ENCODE results near the gene TPST2.

The TPST2 gene

DNA sequence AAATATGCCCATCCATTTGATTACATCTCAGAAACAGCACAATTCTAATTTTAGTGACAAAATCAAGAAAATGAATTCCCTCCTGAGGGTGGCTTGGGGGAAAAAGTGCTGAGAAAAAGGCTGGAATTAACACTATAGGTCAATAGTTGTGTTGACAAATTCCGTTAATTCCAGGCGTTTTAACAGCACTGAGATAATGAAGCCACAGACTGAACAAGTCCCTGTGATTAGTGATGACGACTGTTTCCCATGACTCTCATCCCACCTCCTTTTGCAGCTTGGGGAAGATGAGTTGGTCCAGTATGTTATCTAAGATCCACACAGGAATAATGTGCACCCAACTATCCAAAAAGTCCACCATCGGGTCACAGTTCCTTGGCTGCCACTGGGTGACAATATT, 93.5 kb downstream of the TPST2 start:
- DNase-seq (ENCODE audit: low read depth in 2 of 2), result no peak

GRCh38 chr22:26494506-26494905, 95.4 kb downstream of the TPST2 start:
- no peak for DNase-seq (ENCODE audit: low read depth in 2 of 2)

GRCh38 chr22:26492220-26492619, 97.7 kb downstream of the TPST2 start:
- DNase-seq (ENCODE audit: low read depth in 2 of 2), result no peak

DNA sequence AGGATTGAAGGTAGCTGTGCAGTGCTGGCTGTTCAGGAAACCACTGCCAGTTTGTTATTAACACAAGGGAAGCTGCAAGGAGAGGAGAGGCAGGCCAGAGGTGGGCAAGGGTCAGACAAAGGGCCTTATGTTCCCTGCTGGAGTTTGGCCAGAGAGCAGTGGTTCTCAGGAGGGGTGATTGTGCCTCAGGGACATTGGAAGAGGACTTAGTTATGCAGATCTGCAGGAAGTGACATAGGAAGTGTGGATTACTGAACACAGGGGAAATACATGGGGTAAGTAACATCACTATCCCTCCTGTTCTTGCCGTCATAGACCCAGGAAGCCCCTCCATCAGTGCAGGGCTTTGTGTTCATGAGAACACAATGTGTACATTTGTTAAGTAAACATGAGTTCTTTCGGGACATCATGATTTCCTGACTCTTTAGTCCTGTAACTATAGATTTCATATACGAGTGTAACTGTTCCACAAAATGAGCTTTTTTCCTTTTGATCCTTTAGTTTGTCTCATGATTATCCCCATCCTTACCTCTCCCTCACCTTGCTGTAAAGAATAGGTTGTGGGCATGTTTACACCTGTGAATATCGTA, 100.4 kb downstream of the TPST2 start:
- no peak for DNase-seq (ENCODE audit: low read depth in 2 of 2)

DNA sequence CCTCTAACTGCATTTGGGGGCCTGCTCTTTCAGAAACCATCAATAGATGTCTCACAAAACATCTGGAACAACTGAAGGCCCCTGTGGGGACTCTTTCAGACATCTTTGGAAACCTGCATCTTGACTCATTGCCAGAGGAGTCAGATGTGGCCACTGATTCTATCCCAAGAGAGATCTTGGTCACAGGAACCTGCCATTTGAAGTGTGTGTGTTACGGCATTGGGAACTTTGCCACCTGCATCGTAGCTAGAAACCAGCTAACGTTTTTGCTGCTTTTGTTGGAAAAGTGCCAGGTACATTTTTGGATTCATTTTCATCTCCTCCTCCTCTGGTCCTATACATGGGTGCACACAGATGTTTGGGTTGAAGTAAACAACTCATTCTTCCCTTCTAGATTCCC, 101.9 kb downstream of the TPST2 start:
- DNase-seq (ENCODE audit: low read depth in 2 of 2), result no peak

GRCh38 chr22:26486394-26486793, 103.5 kb downstream of the TPST2 start:
- no peak for DNase-seq (ENCODE audit: low read depth in 2 of 2)

- DNase-seq (ENCODE audit: low read depth in 2 of 2), result no peak
Observed at GRCh38 chr22:26485806-26486390, 104.0 kb downstream of the TPST2 start.

DNA sequence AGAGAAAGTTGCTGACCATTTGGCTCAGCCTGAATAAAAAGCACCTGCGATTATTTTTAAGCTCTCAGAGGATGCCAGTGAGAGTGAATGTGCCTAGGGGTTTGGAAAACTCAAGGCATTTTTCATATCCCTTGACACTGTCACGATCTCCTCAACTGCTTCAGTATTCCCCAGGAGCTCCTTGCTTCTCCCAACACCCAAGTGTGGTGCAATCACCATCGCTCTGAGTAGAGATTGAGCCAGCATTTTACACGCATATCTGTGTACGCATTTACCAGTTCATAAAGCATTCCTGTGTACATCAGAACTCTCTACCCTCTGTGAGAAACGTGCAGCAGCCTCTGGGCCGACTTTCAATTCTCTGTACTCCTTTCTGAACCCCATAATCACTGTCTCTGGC, 104.9 kb downstream of the TPST2 start:
- no peak for DNase-seq (ENCODE audit: low read depth in 2 of 2)

GRCh38 chr22:26484360-26484706, 105.6 kb downstream of the TPST2 start:
- DNase-seq (ENCODE audit: low read depth in 2 of 2), result no peak

DNA sequence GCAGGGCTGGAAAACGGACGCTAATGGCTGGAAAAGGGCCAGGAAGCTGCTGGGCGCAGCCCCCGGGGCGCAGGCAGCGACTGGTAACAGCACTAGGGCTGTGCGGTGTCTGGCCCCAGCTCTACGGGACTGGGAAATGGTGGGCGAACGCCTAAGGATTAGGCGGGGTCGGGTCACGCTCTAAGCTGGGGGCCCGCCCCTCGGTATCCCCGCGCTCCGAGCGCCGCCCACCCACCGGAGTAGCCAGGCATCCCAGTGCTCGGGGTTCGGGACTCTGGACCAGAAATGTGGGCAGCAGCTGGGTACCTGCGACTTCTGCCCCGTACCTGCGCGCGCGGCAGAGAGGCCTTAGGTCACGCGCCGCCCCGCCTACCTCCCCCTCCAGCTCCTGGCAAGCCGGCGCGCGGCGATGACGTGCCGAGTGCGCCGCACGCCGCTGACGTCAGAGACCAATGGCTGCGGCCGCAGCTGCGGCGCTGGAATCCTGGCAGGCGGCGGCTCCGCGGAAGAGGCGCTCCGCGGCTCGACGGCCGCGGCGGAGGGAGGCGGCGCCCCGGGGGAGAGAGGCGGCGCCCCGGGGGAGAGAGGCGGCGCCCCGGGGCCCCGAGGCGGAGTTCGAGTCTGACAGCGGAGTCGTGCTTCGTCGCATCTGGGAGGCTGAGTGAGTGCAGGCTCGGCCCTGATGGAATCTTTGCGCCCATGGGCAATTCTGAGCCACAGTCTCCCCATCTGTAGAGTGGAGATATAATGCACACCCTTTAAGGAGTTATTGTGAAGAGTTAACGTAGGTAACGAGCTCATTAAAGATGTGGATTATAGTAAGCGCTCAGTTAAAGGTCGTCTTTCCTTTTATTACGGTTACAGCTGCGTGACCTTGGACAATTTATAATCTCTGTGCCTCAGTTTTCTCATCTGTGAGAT, 106.2 kb downstream of the TPST2 start, which contains the start of the genes HPS4 and SRRD:
TSS of gene HPS4 (minus strand) at position 345 of the 921 bp plus-strand sequence. CDS start 2,021 bp downstream, outside the sequence.
TSS of gene SRRD (plus strand) at position 439 of the 921 bp plus-strand sequence. CDS start at position 453, 14 bp downstream.
- DNase-seq (ENCODE audit: low read depth in 2 of 2), result peak; percentile 87 to 90

DNA sequence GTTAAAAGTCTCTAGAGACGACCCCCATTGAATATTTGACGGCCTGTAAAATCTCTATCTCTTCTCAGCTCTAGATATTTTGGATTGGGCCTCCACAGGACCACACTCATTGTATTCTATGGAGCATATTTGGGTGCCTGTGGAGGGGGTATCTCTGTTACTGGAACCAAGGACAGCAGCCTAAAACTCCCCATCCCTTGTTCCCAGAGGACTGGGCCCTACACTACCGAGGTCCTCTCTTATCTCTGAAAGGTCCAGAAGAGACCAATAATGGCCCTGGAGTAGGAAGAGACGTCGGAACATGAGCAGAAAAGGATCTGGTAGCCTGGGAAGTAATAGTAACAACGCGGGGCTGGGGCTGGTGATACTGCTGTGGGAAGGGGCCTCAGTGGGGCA, 106.9 kb downstream of the TPST2 start:
- no peak for DNase-seq (ENCODE audit: low read depth in 2 of 2)

DNA sequence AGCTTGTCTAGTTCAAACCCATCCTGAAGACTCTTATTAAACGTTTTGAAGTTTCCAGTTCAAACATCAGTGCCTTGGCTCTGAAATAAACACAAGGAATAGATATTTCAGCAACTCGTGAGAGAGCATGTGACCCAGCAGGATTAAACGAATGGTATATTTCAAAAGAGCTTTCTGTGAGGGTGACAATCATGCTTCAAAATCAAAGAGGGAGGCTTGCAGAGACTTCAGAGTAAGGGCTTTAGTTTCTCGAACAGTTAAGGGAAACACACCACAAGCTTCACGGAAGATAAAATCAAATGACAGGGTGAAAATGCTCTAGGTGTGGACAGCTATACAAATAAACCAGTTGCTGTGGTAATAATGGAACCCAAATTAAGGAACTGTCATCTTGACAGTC, 107.8 kb downstream of the TPST2 start:
- no peak for DNase-seq (ENCODE audit: low read depth in 2 of 2)

DNA sequence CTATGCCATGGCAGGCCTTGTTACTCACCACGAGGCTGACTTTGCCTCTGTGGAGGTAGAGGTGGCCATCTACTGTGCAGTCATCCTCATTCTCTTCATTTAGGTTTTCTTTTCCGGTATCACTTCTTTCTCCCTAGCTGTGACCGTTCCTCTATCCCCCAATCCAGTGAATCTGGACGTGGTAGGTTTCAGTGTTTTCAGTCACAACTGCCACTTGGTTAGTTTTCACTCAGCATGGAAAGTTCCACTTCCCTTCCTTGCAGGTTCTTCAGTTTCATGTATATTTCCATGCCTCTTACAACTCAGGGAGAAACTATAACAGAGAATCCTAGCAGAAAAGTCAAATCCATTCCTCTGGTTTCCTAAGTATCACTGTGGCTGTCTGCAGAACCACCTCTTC, 108.2 kb downstream of the TPST2 start:
- DNase-seq (ENCODE audit: low read depth in 2 of 2), result no peak

DNA sequence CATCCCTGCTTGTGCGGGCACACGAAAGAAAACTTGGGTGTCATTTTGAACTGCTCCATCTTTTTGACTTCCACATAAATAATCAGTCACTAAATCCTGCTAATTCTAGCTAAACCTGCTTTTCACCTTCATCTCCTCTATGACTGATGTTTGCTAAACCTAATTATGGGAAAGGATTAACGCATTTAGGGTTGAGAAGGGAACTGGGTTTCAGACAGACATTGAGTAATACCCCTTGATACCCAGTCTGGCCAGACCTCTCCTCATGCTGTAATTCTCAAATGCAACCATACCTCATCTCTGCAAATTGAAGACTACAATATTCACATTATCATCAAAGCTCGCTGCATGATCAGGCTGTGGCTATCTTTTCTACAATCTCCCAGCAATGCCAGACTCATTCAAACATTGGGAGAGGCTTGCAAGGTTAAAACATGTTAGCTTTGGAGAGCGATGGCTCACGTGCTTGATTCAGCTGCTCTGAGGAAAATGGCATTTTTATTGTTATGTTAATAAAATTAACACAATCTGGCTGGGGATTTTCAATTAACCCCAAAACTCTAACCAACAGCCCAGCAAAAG, 108.7 kb downstream of the TPST2 start:
- DNase-seq (ENCODE audit: low read depth in 2 of 2), result no peak

GRCh38 chr22:26480611-26480932, 109.4 kb downstream of the TPST2 start:
- no peak for DNase-seq (ENCODE audit: low read depth in 2 of 2)

- no peak for DNase-seq (ENCODE audit: low read depth in 2 of 2)
Observed at GRCh38 chr22:26479792-26480610, 109.9 kb downstream of the TPST2 start.

DNA sequence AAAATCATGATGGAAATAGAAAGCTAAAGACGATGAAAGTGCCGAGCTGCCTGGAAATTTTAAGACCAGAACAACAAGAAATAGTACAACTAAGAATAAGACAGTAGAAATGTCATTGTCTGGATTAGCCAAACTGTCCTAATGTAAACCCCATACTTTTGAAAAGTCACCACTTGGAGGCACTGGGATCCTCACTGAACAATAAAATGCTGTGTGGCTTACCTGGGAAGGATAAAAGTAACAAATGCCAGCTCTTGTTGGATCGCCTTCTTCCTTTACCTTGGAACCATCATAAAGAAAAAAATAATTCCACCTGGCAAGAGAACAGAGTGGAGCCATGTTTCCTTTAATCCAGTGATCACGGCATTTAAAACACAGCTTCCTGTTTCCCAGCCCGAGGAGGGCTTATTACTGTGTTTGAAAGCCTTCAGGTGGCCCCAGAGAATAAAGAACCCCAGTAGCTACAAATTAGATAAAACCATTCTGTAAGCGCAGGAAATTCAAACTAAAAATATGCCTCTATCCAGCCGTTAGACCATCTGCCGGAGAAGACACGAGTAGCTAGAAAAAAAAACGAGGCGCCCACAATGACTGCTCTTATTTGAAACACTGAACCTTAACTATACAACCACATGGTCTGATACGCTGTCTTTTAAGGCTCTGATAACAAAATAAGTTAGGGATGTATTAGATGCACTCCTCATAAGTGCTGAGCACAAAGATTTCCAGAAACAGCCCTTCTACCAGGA, 110.7 kb downstream of the TPST2 start:
- no peak for DNase-seq (ENCODE audit: low read depth in 2 of 2)

GRCh38 chr22:26477341-26477731, 112.6 kb downstream of the TPST2 start:
- no peak for DNase-seq (ENCODE audit: low read depth in 2 of 2)

DNA sequence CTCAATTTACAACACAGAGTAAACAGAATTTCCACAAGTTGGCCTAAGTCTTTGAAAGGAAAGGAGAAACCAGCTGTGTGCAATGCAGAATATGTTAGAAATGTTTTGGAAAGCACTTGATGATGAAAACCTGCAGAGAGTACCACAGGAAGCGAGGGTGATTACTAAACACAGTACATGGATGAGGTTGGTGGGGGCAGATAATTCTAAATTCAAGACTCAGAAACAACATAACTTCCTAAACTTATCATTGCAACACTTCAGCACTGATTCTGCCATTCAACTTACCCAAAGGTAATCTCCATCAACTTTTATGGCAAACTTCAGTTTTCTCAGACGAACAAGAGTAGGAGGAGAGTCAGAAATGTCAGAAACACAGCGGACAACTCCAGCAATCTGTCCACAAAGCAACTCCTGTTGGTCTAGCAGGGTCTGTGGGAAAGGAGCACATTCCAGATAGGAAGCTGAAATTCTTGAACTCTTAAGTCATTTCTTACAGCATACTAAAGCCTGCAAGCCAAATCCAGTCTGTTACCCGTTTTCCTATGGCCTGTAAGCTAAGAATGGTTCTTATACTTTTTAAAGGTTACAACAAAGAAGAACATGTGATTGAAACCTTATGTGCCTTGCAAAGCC, 113.1 kb downstream of the TPST2 start:
- DNase-seq (ENCODE audit: low read depth in 2 of 2), result no peak

DNA sequence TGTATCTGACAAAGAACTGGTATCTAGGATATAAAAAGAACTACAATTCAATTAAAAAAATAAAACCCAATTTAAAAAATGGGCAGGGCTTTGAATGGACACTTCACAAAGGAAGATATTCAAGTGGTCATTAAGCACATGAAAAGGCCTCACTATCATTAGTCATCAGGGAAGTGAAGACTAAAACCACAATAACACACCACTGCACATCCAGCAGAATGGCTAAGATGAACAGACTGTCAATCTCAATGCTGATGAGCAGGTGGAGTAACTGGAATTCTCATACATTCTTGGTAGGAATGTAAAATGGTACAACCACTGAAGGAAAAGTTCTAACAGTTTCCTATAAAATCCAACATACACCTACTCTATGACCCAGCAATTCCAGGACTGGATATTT, 115.2 kb downstream of the TPST2 start:
- DNase-seq (ENCODE audit: low read depth in 2 of 2), result no peak

Data from stimulated activated CD8-positive, alpha-beta memory T cell treated with anti-CD3 and anti-CD28 coated beads, Interleukin-7, amount 100 ng/mL, for 1 hour (primary cell).